ENCODE measurements around the gene PDF.

Gene PDF

GRCh38 chr16:69330286-69331109 lies at the start of gene PDF:
Gene PDF, minus strand, starts transcription at chr16:69330588. Its CDS starts 18 bp downstream, at chr16:69330570.
- H3K27ac ChIP-seq (ENCODE audit: low read length), result peak within 1 kb of the TSS; percentile 82
- peak within 1 kb of the TSS; percentile 72 to 86 for H3K4me3 ChIP-seq (ENCODE audit: low read length in 2 of 2)
- peaks cover 34 to 45% of the 10 kb centered on the region in 2 donors for H3K36me3 ChIP-seq (ENCODE audit: control insufficient read depth in 2 of 2, insufficient read depth in 2 of 2, low read length in 2 of 2)
- H3K27me3 ChIP-seq (ENCODE audit: control insufficient read depth in 1 of 2, insufficient read depth in 2 of 2, low read length in 2 of 2), result no peaks in the 10 kb centered on the region
- peak within 1 kb of the TSS; percentile 69 to 84 for H3K9ac ChIP-seq (ENCODE audit: low read length in 2 of 2)
- peaks cover 41% of the 10 kb centered on the region for H3K4me1 ChIP-seq (ENCODE audit: control insufficient read depth, insufficient read depth, low read length)
- H3K9me3 ChIP-seq (ENCODE audit: control insufficient read depth in 2 of 2, low read length in 2 of 2), result no peaks in the 10 kb centered on the region

- no peak overlapping the region for H3K9ac ChIP-seq (ENCODE audit: low read length in 2 of 2)
- no peak overlapping the region for H3K27ac ChIP-seq (ENCODE audit: low read length)
- H3K4me1 ChIP-seq (ENCODE audit: control insufficient read depth, insufficient read depth, low read length), result no peaks in the 10 kb centered on the region
- H3K36me3 ChIP-seq (ENCODE audit: control insufficient read depth in 2 of 2, insufficient read depth in 2 of 2, low read length in 2 of 2), result peaks cover 16 to 18% of the 10 kb centered on the region in 2 donors
- H3K9me3 ChIP-seq (ENCODE audit: control insufficient read depth in 2 of 2, low read length in 2 of 2), result no peaks in the 10 kb centered on the region
- H3K27me3 ChIP-seq (ENCODE audit: control insufficient read depth in 1 of 2, insufficient read depth in 2 of 2, low read length in 2 of 2), result no peaks in the 10 kb centered on the region
- no peak overlapping the region for H3K4me3 ChIP-seq (ENCODE audit: low read length in 2 of 2)
Measured at GRCh38 chr16:69378760-69379159, 48.4 kb upstream of the PDF start.

GRCh38 chr16:69378036-69378435 lies 47.6 kb upstream of the PDF start:
- Histone ChIP-seq H3K36me3 (ENCODE audit: control insufficient read depth in 2 of 2, insufficient read depth in 2 of 2, low read length in 2 of 2) (peaks cover 19 to 23% of the 10 kb centered on the region in 2 donors), H3K9me3 (ENCODE audit: control insufficient read depth in 2 of 2, low read length in 2 of 2) (no peaks in the 10 kb centered on the region), H3K9ac (ENCODE audit: low read length in 2 of 2) (no peak overlapping the region), H3K4me1 (ENCODE audit: control insufficient read depth, insufficient read depth, low read length) (no peaks in the 10 kb centered on the region), H3K4me3 (ENCODE audit: low read length in 2 of 2) (no peak overlapping the region), H3K27ac (ENCODE audit: low read length) (no peak overlapping the region), H3K27me3 (ENCODE audit: control insufficient read depth in 1 of 2, insufficient read depth in 2 of 2, low read length in 2 of 2) (no peaks in the 10 kb centered on the region)

- peaks cover 11 to 21% of the 10 kb centered on the region in 2 donors for H3K36me3 ChIP-seq (ENCODE audit: control insufficient read depth in 2 of 2, insufficient read depth in 2 of 2, low read length in 2 of 2)
- H3K4me1 ChIP-seq (ENCODE audit: control insufficient read depth, insufficient read depth, low read length), result no peaks in the 10 kb centered on the region
- no peaks in the 10 kb centered on the region for H3K27me3 ChIP-seq (ENCODE audit: control insufficient read depth in 1 of 2, insufficient read depth in 2 of 2, low read length in 2 of 2)
- H3K9me3 ChIP-seq (ENCODE audit: control insufficient read depth in 2 of 2, low read length in 2 of 2), result no peaks in the 10 kb centered on the region
- no peak overlapping the region for H3K9ac ChIP-seq (ENCODE audit: low read length in 2 of 2)
- H3K4me3 ChIP-seq (ENCODE audit: low read length in 2 of 2), result no peak overlapping the region
- H3K27ac ChIP-seq (ENCODE audit: low read length), result no peak overlapping the region
Measured at GRCh38 chr16:69376393-69377059, 46.1 kb upstream of the PDF start.

GRCh38 chr16:69373019-69373418 lies 42.6 kb upstream of the PDF start:
- no peak overlapping the region for H3K4me3 ChIP-seq (ENCODE audit: low read length in 2 of 2)
- no peak overlapping the region for H3K9ac ChIP-seq (ENCODE audit: low read length in 2 of 2)
- no peaks in the 10 kb centered on the region for H3K4me1 ChIP-seq (ENCODE audit: control insufficient read depth, insufficient read depth, low read length)
- H3K27me3 ChIP-seq (ENCODE audit: control insufficient read depth in 1 of 2, insufficient read depth in 2 of 2, low read length in 2 of 2), result no peaks in the 10 kb centered on the region
- peaks cover 24 to 38% of the 10 kb centered on the region in 2 donors for H3K36me3 ChIP-seq (ENCODE audit: control insufficient read depth in 2 of 2, insufficient read depth in 2 of 2, low read length in 2 of 2)
- H3K27ac ChIP-seq (ENCODE audit: low read length), result no peak overlapping the region
- no peaks in the 10 kb centered on the region for H3K9me3 ChIP-seq (ENCODE audit: control insufficient read depth in 2 of 2, low read length in 2 of 2)

GRCh38 chr16:69371564-69371963 lies 41.2 kb upstream of the PDF start:
- Histone ChIP-seq H3K36me3 (ENCODE audit: control insufficient read depth in 2 of 2, insufficient read depth in 2 of 2, low read length in 2 of 2) (peaks cover 29 to 53% of the 10 kb centered on the region in 2 donors), H3K27me3 (ENCODE audit: control insufficient read depth in 1 of 2, insufficient read depth in 2 of 2, low read length in 2 of 2) (no peaks in the 10 kb centered on the region), H3K4me1 (ENCODE audit: control insufficient read depth, insufficient read depth, low read length) (no peaks in the 10 kb centered on the region), H3K4me3 (ENCODE audit: low read length in 2 of 2) (no peak overlapping the region), H3K9ac (ENCODE audit: low read length in 2 of 2) (no peak overlapping the region), H3K9me3 (ENCODE audit: control insufficient read depth in 2 of 2, low read length in 2 of 2) (no peaks in the 10 kb centered on the region), H3K27ac (ENCODE audit: low read length) (no peak overlapping the region)

GRCh38 chr16:69368866-69369265 lies 38.5 kb upstream of the PDF start:
- no peaks in the 10 kb centered on the region for H3K27me3 ChIP-seq (ENCODE audit: control insufficient read depth in 1 of 2, insufficient read depth in 2 of 2, low read length in 2 of 2)
- H3K4me3 ChIP-seq (ENCODE audit: low read length in 2 of 2), result no peak overlapping the region
- H3K9me3 ChIP-seq (ENCODE audit: control insufficient read depth in 2 of 2, low read length in 2 of 2), result no peaks in the 10 kb centered on the region
- H3K27ac ChIP-seq (ENCODE audit: low read length), result no peak overlapping the region
- H3K9ac ChIP-seq (ENCODE audit: low read length in 2 of 2), result no peak overlapping the region
- H3K36me3 ChIP-seq (ENCODE audit: control insufficient read depth in 2 of 2, insufficient read depth in 2 of 2, low read length in 2 of 2), result peaks cover 48 to 69% of the 10 kb centered on the region in 2 donors
- no peaks in the 10 kb centered on the region for H3K4me1 ChIP-seq (ENCODE audit: control insufficient read depth, insufficient read depth, low read length)

- peaks cover 42 to 65% of the 10 kb centered on the region in 2 donors for H3K36me3 ChIP-seq (ENCODE audit: control insufficient read depth in 2 of 2, insufficient read depth in 2 of 2, low read length in 2 of 2)
- no peaks in the 10 kb centered on the region for H3K9me3 ChIP-seq (ENCODE audit: control insufficient read depth in 2 of 2, low read length in 2 of 2)
- H3K27ac ChIP-seq (ENCODE audit: low read length), result no peak overlapping the region
- H3K27me3 ChIP-seq (ENCODE audit: control insufficient read depth in 1 of 2, insufficient read depth in 2 of 2, low read length in 2 of 2), result no peaks in the 10 kb centered on the region
- H3K9ac ChIP-seq (ENCODE audit: low read length in 2 of 2), result no peak overlapping the region
- no peaks in the 10 kb centered on the region for H3K4me1 ChIP-seq (ENCODE audit: control insufficient read depth, insufficient read depth, low read length)
- no peak overlapping the region for H3K4me3 ChIP-seq (ENCODE audit: low read length in 2 of 2)
Measured at GRCh38 chr16:69367980-69368379, 37.6 kb upstream of the PDF start.

GRCh38 chr16:69366431-69366830 lies 36.0 kb upstream of the PDF start:
- H3K4me1 ChIP-seq (ENCODE audit: control insufficient read depth, insufficient read depth, low read length), result no peaks in the 10 kb centered on the region
- H3K27ac ChIP-seq (ENCODE audit: low read length), result no peak overlapping the region
- H3K9me3 ChIP-seq (ENCODE audit: control insufficient read depth in 2 of 2, low read length in 2 of 2), result no peaks in the 10 kb centered on the region
- no peak overlapping the region for H3K9ac ChIP-seq (ENCODE audit: low read length in 2 of 2)
- no peaks in the 10 kb centered on the region for H3K27me3 ChIP-seq (ENCODE audit: control insufficient read depth in 1 of 2, insufficient read depth in 2 of 2, low read length in 2 of 2)
- H3K4me3 ChIP-seq (ENCODE audit: low read length in 2 of 2), result no peak overlapping the region
- H3K36me3 ChIP-seq (ENCODE audit: control insufficient read depth in 2 of 2, insufficient read depth in 2 of 2, low read length in 2 of 2), result peaks cover 45 to 57% of the 10 kb centered on the region in 2 donors

- no peak overlapping the region for H3K27ac ChIP-seq (ENCODE audit: low read length)
- H3K36me3 ChIP-seq (ENCODE audit: control insufficient read depth in 2 of 2, insufficient read depth in 2 of 2, low read length in 2 of 2), result peaks cover 48 to 58% of the 10 kb centered on the region in 2 donors
Measured at GRCh38 chr16:69365901-69366300, 35.5 kb upstream of the PDF start.

GRCh38 chr16:69364088-69364487 lies 33.7 kb upstream of the PDF start:
- H3K4me1 ChIP-seq (ENCODE audit: control insufficient read depth, insufficient read depth, low read length), result no peaks in the 10 kb centered on the region
- no peaks in the 10 kb centered on the region for H3K27me3 ChIP-seq (ENCODE audit: control insufficient read depth in 1 of 2, insufficient read depth in 2 of 2, low read length in 2 of 2)
- no peak overlapping the region for H3K27ac ChIP-seq (ENCODE audit: low read length)
- H3K9me3 ChIP-seq (ENCODE audit: control insufficient read depth in 2 of 2, low read length in 2 of 2), result no peaks in the 10 kb centered on the region
- H3K4me3 ChIP-seq (ENCODE audit: low read length in 2 of 2), result no peak overlapping the region
- H3K9ac ChIP-seq (ENCODE audit: low read length in 2 of 2), result no peak overlapping the region
- H3K36me3 ChIP-seq (ENCODE audit: control insufficient read depth in 2 of 2, insufficient read depth in 2 of 2, low read length in 2 of 2), result peaks cover 35 to 45% of the 10 kb centered on the region in 2 donors

More at GRCh38 chr16:69365901-69366300, 35.5 kb upstream of the PDF start:
- Histone ChIP-seq H3K4me1 (ENCODE audit: control insufficient read depth, insufficient read depth, low read length) (no peaks in the 10 kb centered on the region), H3K4me3 (ENCODE audit: low read length in 2 of 2) (no peak overlapping the region), H3K9me3 (ENCODE audit: control insufficient read depth in 2 of 2, low read length in 2 of 2) (no peaks in the 10 kb centered on the region), H3K27me3 (ENCODE audit: control insufficient read depth in 1 of 2, insufficient read depth in 2 of 2, low read length in 2 of 2) (no peaks in the 10 kb centered on the region), H3K9ac (ENCODE audit: low read length in 2 of 2) (no peak overlapping the region)
